Stimulated activated CD8-positive, alpha-beta memory T cell treated with anti-CD3 and anti-CD28 coated beads, Interleukin-4, amount 100 ng/mL, for 1 hour (primary cell): ENCODE data around the gene PANK4.
"Not testable (repeated sequence)": the region's sequence is repeated elsewhere in the genome, so short reads cannot be mapped to it uniquely, and the experiment has no call there.

ENCODE experiments used
- DNase-seq, 2 donors: peaks; one replicate each; pipeline ENCODE4 v3.0.0-alpha.2; 2020; ENCODE audit warnings: low read depth in 2 of 2, low spot score in 1 of 2

The PANK4 gene

GRCh38 chr1:2463396-2463795, 63.0 kb downstream of the PANK4 start:
- DNase-seq = no peak

- no peak for DNase-seq
Measured at GRCh38 chr1:2462819-2463218, 63.6 kb downstream of the PANK4 start.

- DNase-seq = no peak
Measured at GRCh38 chr1:2460996-2461751, 65.2 kb downstream of the PANK4 start.

GRCh38 chr1:2460203-2460602, 66.2 kb downstream of the PANK4 start:
- DNase-seq = no peak

GRCh38 chr1:2459757-2460156, 66.6 kb downstream of the PANK4 start:
- DNase-seq = no peak

- DNase-seq = not testable (repeated sequence)
Measured at GRCh38 chr1:2459102-2459753, 67.2 kb downstream of the PANK4 start.

- no peak for DNase-seq
Measured at GRCh38 chr1:2458687-2459086, 67.7 kb downstream of the PANK4 start.
